HG03175 (cell line): ENCODE measurements around the gene QSOX2.
A peak's percentile ranks its signal among the peaks of the same experiment; 100 is the strongest.
"Not testable (repeated sequence)": the region's sequence is repeated elsewhere in the genome, so short reads cannot be mapped to it uniquely, and the experiment has no call there.

Source experiments
- ATAC-seq: cut with Tn5 transposase; IDR thresholded peaks from one replicate; pipeline ENCODE4 v1.9.1; 2021; ENCODE audit warnings: mild to moderate bottlenecking, moderate library complexity; ENCODE audit not compliant: unreplicated experiment

QSOX2 gene

GRCh38 chr9:136267261-136268111, 21.9 kb upstream of the QSOX2 start:
- ATAC-seq, result peak; percentile 84

DNA sequence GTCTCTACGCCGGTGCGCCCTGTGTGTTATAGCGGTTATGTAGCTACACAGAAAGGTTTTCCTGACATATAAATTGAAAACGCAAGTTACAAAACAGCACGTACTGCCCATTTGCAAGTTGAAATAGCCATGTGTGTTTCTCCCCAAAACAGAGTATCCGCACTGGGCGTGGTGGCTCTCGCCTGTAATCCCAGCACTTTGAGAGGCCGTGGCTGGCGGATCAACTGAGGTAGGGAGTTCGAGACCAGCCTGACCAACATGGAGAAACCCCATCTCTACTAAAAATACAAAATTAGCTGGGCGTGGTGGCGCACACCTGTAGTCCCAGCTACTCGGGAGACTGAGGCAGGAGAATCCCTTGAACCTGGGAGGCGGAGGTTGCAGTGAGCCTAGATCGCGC, 21.0 kb upstream of the QSOX2 start:
- not testable (repeated sequence) for ATAC-seq

GRCh38 chr9:136265561-136266355, 20.1 kb upstream of the QSOX2 start:
- ATAC-seq, result no peak

DNA sequence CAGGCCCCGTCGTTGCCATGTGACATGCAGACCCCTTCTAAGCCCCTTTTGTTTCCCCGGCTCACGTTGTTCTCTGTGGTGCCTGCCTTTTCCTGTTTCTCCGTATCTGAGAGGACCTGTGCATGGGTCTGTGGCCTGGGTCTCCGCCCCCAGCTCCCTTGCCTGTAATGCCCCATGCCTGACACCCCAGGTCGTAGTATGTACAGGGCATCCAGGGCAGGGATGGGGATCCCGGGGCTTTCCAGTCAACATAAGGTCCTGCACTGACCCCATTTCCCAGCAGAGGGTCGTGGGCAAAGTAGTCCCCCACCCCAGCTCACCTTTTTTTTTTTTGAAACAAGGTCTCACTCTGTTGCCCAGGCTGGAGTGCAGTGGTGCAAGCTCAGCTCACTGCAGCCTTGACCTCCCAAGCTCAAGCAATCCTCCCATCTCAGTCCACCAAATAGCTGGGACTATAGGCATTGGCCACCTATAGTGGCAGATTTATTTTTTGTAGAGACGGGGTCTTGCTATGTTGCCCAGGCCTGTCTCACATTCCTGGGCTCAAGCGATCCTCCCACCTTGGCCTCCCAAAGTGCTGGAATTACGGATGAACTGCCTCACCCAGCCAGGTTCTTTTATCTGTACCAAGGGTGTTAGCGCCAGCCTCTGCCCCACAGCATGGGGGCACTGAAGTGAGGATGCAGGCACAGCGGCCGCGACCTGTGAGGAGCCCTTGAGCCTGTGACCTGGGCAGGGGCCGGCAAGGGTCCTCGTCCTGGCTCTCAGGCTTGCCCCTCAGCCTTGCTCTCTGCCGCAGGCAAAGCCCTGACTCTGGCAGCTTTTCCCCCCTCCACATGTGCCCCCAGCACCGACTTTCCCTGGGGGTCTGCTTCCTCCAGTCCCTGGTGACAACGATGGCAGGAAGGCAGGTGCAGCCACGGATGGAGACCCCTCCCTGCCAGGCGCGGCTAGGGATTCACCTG, 19.1 kb upstream of the QSOX2 start:
- no peak for ATAC-seq

GRCh38 chr9:136264031-136264430, 18.4 kb upstream of the QSOX2 start:
- no peak for ATAC-seq

DNA sequence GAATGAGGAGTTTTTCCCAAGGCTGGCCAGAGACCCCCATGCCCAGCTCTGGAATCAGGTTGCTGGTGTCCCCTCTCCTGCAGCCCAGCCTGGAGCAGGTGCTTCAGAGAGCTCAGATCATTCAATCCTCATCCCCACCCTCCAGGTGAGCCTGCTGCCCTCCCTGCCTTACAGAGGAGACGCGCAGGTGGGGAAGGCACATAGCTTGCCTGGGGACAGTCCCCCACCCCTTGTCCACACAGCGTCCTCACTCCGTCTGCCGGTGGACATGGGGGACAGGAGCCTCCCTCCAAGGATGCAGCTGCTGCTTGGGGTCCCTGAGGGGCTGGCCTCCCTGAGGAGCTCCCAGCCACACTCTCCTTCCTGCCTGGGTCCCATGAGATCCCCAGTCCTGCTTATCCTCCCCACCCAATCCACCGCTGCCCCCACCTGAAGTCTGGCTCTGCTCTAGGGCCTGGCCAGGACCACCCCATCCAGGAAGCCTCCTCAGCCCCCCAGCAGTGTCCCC, 17.1 kb upstream of the QSOX2 start:
- no peak for ATAC-seq

DNA sequence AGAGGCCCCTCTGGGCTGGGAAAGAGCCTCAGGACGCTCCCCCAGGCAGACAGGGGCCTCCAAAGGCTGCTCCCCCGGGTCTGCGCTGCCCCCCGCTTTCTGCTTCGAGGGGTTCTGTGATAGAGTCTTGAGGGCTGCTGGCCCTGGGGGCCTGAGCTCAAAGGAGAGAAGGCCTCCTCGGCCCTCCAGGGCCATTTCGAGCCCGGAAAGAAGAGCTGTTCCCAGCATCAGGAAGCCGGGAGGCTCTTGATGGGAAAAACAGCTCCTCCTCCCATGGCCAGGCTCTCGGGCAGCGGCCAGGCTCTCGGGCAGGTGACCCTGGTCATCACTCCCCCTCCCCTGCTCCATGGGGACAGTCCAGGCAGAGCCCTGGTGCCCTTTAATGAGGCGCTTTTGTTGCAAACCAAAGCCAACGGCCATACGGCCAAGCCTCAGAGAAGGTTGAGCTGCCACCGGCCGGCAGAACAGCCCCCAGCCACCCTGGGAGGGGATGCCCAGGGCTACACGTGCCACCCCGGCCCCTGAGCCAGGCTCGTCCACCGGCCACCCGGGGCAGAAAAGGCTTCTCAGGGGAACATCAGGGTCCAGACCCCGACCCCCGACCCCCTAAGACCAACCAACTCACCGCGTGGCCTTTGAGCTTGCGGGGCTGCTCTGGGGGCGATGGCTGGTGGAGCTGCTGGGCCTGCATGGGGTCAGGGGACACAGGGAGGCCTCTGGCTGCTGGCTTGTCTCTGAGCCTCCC, 16.2 kb upstream of the QSOX2 start:
- no peak for ATAC-seq

DNA sequence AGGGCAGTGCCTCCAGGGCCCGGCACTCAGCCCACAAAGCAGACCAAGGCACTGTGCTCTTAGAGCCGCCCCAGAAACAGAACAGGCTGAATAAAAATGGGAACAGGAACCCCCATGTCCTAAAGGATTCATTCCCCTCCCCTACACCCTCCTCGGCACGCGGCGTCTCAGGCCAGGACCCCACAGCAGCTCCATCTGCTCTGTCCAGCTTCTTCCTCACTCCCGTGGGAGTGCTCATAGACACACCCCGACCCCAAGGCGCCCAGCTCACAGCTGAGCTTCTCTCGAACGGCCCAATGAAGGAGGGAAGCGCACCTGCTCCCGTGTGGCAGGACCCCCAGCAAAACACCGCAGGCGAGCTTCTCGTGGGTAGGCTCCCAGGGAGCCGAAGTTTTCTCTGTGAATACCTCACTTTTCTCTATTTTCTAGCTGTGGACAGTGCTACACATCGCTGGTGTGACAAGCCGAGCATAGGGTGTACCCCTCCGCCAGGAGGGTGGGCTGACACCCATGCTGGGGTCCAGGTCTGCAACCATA, 15.4 kb upstream of the QSOX2 start:
- no peak for ATAC-seq

DNA sequence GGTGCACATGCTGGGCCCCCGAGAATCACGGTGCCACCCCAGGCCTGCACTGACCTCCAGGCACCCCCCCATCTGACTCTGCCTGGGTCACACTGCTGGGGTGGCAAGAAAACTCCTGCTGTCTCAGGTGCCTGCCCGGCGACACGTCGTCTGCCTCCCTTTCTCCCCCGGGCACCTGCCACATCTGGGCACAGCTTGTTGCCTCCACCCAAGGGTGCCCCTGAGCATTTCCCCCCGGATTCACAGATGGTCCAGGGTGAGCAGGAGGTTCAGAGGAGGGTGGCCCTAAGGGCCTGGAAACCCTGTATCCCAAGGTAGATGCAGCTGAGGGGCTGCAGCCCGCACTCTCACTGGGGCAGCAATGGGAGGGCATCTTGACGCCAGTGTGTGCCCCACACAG, 14.9 kb upstream of the QSOX2 start:
- ATAC-seq, result no peak

DNA sequence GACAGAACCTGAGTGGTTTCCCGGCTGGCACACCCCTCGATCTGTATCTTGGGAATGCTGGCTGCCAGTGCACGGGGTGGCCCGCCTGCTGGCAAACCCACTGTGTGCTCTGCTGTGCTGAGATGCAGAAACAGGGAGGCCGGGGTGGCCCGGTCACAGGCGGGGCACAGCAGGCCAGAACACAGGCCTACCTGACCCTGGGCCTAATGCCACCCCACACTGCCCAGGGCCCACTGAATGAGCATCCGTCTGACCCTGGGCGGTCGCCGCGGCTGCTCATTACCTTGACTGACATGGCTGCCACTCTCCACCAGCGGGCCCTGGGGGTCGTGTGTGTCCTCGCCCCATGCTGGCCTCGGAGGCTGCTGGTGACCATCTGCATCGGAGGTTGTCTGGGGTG, 14.2 kb upstream of the QSOX2 start:
- no peak for ATAC-seq

DNA sequence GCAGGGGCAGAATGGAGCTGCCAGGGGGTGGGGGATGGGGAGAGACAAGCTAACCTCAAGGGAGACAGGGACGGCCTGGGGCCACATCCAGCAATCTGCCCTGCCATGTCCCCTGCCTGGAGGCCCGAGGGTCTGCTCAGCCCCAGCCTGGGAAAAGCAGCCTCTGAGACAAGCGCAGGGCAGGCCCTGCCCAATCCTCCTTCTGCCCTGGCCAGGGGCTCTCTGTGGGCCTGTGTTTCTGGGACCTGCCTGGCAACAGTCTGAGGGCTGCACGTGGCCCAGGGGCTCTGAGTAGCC, 13.9 kb upstream of the QSOX2 start:
- ATAC-seq, result no peak

DNA sequence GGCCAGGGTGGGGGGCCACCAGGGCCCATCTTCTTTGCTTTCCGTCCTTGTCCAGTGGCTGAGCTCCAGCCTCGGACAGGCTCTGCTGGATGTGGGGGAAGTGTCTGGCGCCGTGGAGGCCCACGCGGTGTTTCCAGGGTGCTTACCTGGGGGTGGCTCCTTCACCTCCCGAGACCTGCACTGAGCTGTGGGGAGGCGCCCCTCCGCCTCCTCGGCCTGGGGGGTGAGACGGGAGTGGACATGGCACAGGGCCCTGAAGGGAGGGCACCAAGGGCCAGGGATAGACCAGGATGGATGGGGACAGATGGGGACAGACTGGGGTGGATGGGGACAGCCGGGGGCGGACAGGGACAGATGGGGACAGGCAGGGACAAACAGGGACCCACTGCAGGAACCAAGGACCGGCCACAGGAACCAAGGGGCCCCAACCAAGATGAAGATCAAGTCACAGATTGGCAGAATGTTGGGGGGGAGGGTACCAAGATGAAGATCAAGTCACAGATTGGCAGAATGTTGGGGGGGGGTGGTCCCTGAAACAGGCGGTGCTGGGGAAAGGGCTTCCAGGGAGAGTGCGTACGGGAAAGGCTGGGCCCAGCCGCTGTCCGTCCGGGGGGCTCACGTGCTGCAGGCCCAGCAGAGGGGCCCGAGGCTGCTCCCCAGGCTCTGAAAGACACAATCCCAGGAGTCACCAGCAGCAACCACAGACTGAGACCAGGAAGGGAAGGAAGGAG, 13.3 kb upstream of the QSOX2 start:
- no peak for ATAC-seq

DNA sequence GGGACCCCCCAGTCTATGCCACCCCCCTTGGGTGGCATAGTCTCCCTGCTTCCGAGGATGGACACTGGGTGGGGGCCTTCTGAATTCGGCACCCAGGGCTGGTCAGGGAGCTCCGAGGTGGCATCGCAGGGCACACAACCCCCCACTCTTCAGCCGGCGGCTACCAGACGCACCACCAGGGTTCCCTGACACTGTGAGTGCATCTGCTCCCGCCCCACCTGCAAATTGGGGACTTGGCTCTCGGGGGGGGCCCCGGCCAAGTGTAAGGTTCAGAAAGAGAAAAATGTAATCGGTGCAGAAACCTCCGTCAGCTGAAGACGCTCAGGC, 12.7 kb upstream of the QSOX2 start:
- no peak for ATAC-seq

GRCh38 chr9:136257381-136258298, 12.0 kb upstream of the QSOX2 start:
- ATAC-seq, result no peak

GRCh38 chr9:136255896-136256890, 10.6 kb upstream of the QSOX2 start:
- no peak for ATAC-seq

DNA sequence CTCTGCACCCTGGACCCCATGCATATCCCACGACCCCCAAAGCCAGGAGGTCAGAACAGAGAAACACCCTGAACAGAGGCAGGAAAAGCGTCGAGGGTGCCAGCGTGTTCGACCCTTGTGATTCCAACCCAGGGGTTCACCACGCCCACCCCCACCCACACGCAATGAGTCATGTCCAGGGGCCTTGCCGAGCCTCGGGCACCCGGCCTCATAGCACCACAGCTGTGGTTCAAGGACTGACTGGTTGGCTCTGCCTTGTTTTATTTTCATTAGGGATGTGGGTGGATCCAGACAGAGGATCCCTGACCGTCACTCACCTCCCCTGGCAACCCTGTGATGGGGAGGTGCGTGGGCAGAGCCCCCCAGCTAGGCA, 9.5 kb upstream of the QSOX2 start:
- ATAC-seq, result no peak

GRCh38 chr9:136254381-136255165, 9.0 kb upstream of the QSOX2 start:
- ATAC-seq, result no peak
